Left ventricle myocardium inferior (tissue), 1 donor: ENCODE data around the gene KRTAP10-9. TPM values are rescaled to one million over a fixed set of nuclear protein-coding genes. Genes with fewer than 3 reads are reported as not detected.
A peak's percentile ranks its signal among the peaks of the same experiment; 100 is the strongest.
"Not testable (repeated sequence)": the region's sequence is repeated elsewhere in the genome, so short reads cannot be mapped to it uniquely, and the experiment has no call there.

ENCODE experiments used
- DNase-seq: peaks from one replicate; pipeline ENCODE4 v3.0.0-alpha.2; 2020
- H3K27ac ChIP-seq: fragments of 200-600 bp; replicated peaks from 2 replicates; pipeline ENCODE4 v1.8.0; 2021
- H3K27me3 ChIP-seq: fragments of 200-600 bp; 2 replicates; pipeline ENCODE4 v1.8.0; 2021; ENCODE audit warnings: low read depth
- H3K36me3 ChIP-seq: fragments of 200-600 bp; 2 replicates; pipeline ENCODE4 v1.8.0; 2021
- H3K4me1 ChIP-seq: fragments of 200-600 bp; 2 replicates; pipeline ENCODE4 v1.8.0; 2021
- H3K4me3 ChIP-seq: fragments of 200-600 bp; 2 replicates; pipeline ENCODE4 v1.8.0; 2021; ENCODE audit warnings: mild to moderate bottlenecking, moderate library complexity
- H3K9me3 ChIP-seq: fragments of 200-600 bp; replicated peaks from 2 replicates; pipeline ENCODE4 v1.8.0; 2021
- intact Hi-C: fragments of 100-400 bp; cut with micrococcal nuclease; formaldehyde crosslinking; loops from one replicate; pipeline ENCODE4 v1.11.0; 2022
- total RNA-seq: library from RNA; stranded (reverse); fragmentation: NEBNext Ultra II Directional; extraction: Animal tissue kit (Norgen Biotek cat#: 25700); gene quantifications from one replicate; pipeline ENCODE4 v1.2.1, GENCODE V29; 2021
- TF ChIP-seq, protein P1 (sequence below): fragments of 200-600 bp; IDR thresholded peaks from 2 replicates; pipeline ENCODE4 v1.8.0; 2021; ENCODE audit warnings: antibody characterized with exemption, mild to moderate bottlenecking, borderline replicate concordance
- donor health status: DM: no; HTN: yes; CAD: no; lungs with severe emphysema.

KRTAP10-9 gene
- total RNA-seq, 1 donor from 2014 or later, result not detected

- no peaks in the 10 kb centered on the region for H3K36me3 ChIP-seq
- no peaks in the 10 kb centered on the region for H3K4me1 ChIP-seq
- peaks cover 18% of the 10 kb centered on the region for H3K9me3 ChIP-seq
- intact Hi-C loops, result no loop called here
- H3K4me3 ChIP-seq, result no peak overlapping the region
- peaks cover 19% of the 10 kb centered on the region for H3K27me3 ChIP-seq
- no peak overlapping the region for H3K27ac ChIP-seq
- TF ChIP-seq, protein P1, sequence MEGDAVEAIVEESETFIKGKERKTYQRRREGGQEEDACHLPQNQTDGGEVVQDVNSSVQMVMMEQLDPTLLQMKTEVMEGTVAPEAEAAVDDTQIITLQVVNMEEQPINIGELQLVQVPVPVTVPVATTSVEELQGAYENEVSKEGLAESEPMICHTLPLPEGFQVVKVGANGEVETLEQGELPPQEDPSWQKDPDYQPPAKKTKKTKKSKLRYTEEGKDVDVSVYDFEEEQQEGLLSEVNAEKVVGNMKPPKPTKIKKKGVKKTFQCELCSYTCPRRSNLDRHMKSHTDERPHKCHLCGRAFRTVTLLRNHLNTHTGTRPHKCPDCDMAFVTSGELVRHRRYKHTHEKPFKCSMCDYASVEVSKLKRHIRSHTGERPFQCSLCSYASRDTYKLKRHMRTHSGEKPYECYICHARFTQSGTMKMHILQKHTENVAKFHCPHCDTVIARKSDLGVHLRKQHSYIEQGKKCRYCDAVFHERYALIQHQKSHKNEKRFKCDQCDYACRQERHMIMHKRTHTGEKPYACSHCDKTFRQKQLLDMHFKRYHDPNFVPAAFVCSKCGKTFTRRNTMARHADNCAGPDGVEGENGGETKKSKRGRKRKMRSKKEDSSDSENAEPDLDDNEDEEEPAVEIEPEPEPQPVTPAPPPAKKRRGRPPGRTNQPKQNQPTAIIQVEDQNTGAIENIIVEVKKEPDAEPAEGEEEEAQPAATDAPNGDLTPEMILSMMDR, result no peak
- DNase-seq, result no peak
Measured at GRCh38 chr21:44618909-44619308, 8.0 kb upstream of the KRTAP10-9 start.

DNA sequence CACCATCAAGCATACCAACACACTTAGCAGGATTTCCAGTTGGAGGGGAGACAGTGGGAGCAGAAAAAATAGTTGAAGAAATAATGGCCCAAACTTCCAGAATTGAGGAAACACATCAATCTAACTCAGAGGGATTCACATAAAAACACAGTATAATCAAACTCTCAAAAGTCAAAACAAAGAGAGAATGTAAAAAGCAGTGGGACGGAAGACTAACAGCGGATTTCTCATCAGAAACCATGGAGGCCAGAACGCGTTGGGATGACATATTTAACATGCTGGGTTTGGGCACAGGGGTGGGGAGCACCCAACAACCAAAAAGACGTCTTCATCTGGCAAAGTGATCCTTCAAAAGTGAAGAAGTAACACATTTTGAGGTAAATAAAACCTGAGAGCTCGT is 7.0 kb upstream of the KRTAP10-9 start:
- Histone ChIP-seq H3K9me3 (peaks cover 28% of the 10 kb centered on the region), H3K4me3 (no peak overlapping the region), H3K27ac (no peak overlapping the region), H3K36me3 (no peaks in the 10 kb centered on the region), H3K4me1 (no peaks in the 10 kb centered on the region), H3K27me3 (peaks cover 15% of the 10 kb centered on the region)
- intact Hi-C loops, result no loop called here
- DNase-seq, result no peak
- TF ChIP-seq, protein P1, result no peak

- Histone ChIP-seq H3K9me3 (peaks cover 32% of the 10 kb centered on the region), H3K27ac (no peak overlapping the region), H3K36me3 (no peaks in the 10 kb centered on the region), H3K4me3 (no peak overlapping the region), H3K27me3 (peaks cover 23% of the 10 kb centered on the region), H3K4me1 (peaks cover 17% of the 10 kb centered on the region)
- intact Hi-C loops, result no loop called here
- TF ChIP-seq, protein P1, result no peak
- no peak for DNase-seq
Measured at GRCh38 chr21:44623575-44623974, 3.3 kb upstream of the KRTAP10-9 start.

GRCh38 chr21:44625756-44626155 is 1.1 kb upstream of the KRTAP10-9 start:
- DNase-seq, result no peak
- no peak overlapping the region for H3K4me3 ChIP-seq
- H3K9me3 ChIP-seq, result peaks cover 37% of the 10 kb centered on the region
- H3K27me3 ChIP-seq, result peaks cover 29% of the 10 kb centered on the region
- H3K36me3 ChIP-seq, result no peaks in the 10 kb centered on the region
- peak overlapping the region; percentile 42 for H3K27ac ChIP-seq
- intact Hi-C loops, result no loop called here
- peaks cover 17% of the 10 kb centered on the region for H3K4me1 ChIP-seq
- TF ChIP-seq, protein P1, result no peak

- Histone ChIP-seq H3K9me3 (peaks cover 42% of the 10 kb centered on the region), H3K27me3 (peaks cover 29% of the 10 kb centered on the region), H3K4me1 (peaks cover 17% of the 10 kb centered on the region), H3K4me3 (no peak overlapping the region), H3K27ac (peak overlapping the region; percentile 42), H3K36me3 (no peaks in the 10 kb centered on the region)
- DNase-seq, result no peak
- TF ChIP-seq, protein P1, result no peak
- intact Hi-C loops, result no loop called here
Measured at GRCh38 chr21:44626262-44626661, 631 bp upstream of the KRTAP10-9 start.

DNA sequence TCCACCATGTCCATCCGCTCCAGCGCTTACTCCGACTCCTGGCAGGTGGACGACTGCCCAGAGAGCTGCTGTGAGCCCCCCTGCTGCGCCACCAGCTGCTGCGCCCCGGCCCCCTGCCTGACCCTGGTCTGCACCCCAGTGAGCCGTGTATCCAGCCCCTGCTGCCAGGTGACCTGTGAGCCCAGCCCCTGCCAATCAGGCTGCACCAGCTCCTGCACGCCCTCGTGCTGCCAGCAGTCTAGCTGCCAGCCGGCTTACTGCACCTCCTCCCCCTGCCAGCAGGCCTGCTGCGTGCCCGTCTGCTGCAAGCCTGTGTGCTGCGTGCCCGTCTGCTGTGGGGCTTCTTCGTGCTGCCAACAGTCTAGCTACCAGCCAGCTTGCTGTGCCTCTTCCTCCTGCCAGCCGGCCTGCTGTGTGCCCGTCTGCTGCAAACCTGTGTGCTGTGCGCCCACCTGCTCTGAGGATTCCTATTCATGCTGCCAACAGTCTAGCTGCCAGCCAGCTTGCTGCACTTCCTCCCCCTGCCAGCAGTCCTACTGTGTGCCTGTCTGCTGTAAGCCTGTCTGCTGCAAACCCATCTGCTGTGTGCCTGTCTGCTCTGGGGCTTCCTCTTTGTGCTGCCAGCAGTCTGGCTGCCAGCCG is 409 bp downstream of the KRTAP10-9 start:
- DNase-seq, H3K27ac ChIP-seq, H3K36me3 ChIP-seq, H3K4me3 ChIP-seq, intact Hi-C loops: not testable (repeated sequence)
- Histone ChIP-seq H3K9me3 (peaks cover 52% of the 10 kb centered on the region), H3K4me1 (peaks cover 17% of the 10 kb centered on the region), H3K27me3 (peaks cover 29% of the 10 kb centered on the region)

GRCh38 chr21:44627831-44628233 is 939 bp downstream of the KRTAP10-9 start:
- H3K4me3 ChIP-seq, H3K27ac ChIP-seq, DNase-seq, H3K36me3 ChIP-seq, intact Hi-C loops: not testable (repeated sequence)
- H3K4me1 ChIP-seq, result peaks cover 17% of the 10 kb centered on the region
- H3K27me3 ChIP-seq, result peaks cover 29% of the 10 kb centered on the region
- peaks cover 56% of the 10 kb centered on the region for H3K9me3 ChIP-seq
